ENCODE results near the gene MACROD2. TPM values are rescaled to one million over a fixed set of nuclear protein-coding genes. Genes with fewer than 3 reads are reported as not detected.

The MACROD2 gene
- polyA plus RNA-seq, 1 donor, result 2.7 TPM

DNA sequence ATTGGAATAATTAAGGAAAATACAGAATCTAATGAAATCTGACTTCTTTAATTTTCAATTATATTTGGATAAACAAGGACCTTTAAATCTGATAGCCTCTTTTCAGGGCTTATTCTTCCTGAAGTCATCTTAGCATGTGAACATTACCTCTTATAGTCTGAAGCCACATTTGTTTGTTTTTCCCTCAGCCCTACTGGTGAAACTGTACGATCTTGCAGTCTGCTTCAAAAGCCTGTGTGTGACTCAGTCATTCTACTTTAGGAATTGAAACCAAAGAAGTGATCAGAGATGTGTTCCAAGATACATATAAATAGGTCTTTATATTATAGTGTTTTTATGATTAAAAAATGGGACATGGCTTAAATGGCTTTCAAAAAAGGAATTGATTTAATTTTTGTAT, 67.5 kb downstream of the MACROD2 start:
- no peak for DNase-seq (ENCODE audit: low read depth)

GRCh38 chr20:14064333-14064732, 69.0 kb downstream of the MACROD2 start:
- no peak for DNase-seq (ENCODE audit: low read depth)

DNA sequence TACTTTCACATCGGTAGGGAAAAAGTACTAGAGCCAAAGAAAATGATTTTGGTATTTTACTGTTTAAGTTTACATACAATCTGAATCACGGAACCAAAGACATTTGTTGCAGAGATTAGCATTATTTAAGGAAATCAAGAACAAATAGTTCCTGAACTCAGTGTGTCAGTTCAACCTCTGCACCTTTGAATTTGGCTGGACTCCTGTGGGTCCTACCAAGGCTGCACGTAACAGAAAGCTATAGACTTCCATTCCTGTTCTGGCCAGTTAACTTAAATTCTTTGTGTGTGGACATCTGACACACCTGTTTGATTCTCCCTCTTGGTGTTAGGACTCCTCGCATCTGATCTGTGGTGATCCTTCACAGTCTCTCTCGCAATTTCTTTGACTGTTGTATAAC, 69.6 kb downstream of the MACROD2 start:
- DNase-seq (ENCODE audit: low read depth), result no peak

DNA sequence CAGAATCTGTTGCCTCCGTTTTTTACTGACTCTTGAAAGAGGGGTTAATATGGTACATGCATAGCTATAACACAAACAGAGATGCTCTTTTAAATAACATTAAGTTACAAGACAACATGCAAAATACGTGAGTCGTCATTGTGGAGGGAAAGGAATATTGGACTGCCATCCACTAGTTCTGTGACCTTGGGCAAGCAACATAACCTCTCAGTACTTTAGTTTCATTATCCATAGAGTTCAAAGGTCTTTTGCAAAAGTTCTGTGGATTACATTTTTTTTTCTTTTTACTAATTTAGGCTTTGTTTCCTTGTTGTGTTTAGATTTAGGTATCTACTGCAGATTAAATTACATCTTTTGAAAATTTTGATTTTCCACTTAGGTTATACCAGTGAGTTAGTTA, 70.5 kb downstream of the MACROD2 start:
- DNase-seq (ENCODE audit: low read depth), result no peak

DNA sequence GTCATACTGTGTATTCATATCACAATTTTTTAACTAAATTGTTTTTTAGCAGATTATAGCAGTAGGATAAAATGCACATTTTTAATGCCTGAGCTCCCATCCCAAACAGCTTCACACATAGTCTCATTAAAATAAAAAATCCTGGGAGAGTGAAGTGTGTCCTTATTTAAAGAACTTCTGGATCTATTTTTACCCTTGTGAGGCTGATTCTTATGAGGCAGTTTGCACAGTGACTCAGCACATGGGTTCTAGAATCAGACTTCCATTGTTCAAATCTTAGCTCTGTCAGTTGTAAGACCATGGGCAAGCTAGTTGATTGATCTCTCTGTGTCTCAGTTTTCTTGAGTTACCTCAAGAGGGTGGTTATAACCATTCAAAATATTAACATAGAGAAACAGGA, 72.3 kb downstream of the MACROD2 start:
- no peak for DNase-seq (ENCODE audit: low read depth)

GRCh38 chr20:14069796-14070195, 74.5 kb downstream of the MACROD2 start:
- no peak for DNase-seq (ENCODE audit: low read depth)

- DNase-seq (ENCODE audit: low read depth), result no peak
These were observed 98.3 kb downstream of the MACROD2 start for GRCh38 chr20:14093652-14094051.

- no peak for DNase-seq (ENCODE audit: low read depth)
These were observed 102.9 kb downstream of the MACROD2 start for GRCh38 chr20:14098261-14098660.

- no peak for DNase-seq (ENCODE audit: low read depth)
These were observed 118.1 kb downstream of the MACROD2 start for GRCh38 chr20:14113416-14113815.

DNA sequence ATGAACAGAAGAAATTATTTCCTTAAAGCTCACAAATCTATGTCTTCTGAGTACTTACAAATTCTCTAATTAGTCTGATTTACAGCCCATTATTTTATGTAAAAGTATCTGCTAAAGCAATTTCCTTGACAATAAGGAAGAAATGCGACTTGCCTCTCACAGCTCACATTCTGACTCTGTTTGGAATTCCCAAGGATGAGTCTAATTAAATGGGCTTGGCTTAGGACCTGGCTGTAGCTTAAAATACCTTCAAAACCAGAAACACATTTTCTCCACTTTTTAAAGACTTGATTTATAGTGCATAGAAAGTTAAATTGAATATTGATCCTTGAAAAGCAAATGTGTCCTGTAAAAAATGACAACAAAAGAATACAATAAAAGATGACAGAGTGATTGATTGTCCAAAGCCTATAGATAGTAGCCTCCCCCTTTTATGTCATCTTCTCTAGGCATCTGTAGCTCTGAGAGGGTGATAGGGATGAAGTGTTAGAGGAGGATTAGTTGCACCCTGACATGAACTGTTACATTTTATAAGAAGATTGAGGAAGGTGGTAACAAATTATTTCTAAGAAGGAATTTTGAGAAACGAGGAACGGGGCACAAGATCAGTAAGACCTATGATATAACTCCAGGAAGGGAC, 118.9 kb downstream of the MACROD2 start:
- no peak for DNase-seq (ENCODE audit: low read depth)

DNA sequence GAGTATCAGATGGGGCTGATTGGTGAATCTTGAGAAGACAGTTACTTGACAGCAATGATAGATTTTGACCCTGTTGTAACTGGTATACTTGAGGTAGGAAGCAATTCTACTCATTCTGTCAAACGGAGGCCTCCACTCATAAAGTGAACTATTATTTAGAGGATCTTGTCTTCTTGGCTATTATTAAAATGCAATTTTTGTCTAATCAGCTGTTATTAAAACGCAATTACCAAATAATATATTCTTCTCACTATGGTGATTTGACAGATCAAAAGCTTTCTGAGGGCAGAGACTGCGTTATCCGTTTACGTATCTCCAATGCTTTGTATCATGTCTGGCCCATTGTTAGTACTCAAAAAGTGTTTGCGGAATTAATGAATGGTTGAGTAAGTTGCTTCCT, 120.7 kb downstream of the MACROD2 start:
- no peak for DNase-seq (ENCODE audit: low read depth)

DNA sequence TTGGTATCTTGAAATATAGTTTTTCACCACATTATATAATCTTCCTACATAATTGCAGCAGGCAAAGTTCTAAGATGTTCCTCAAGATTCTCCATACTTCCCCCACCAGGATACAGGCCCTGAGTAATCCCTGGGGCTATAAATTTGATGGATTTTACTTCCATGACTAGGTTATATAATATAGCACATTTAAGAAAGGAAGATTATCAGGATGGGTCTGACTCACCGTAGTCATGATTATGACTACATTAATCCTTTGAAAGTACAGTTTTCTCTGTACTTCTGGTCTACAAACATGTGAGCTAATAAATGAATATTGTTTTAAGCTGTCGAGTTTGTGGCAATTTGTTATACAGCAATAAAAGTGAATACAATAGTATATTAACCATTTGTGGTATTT, 122.5 kb downstream of the MACROD2 start:
- no peak for DNase-seq (ENCODE audit: low read depth)

DNA sequence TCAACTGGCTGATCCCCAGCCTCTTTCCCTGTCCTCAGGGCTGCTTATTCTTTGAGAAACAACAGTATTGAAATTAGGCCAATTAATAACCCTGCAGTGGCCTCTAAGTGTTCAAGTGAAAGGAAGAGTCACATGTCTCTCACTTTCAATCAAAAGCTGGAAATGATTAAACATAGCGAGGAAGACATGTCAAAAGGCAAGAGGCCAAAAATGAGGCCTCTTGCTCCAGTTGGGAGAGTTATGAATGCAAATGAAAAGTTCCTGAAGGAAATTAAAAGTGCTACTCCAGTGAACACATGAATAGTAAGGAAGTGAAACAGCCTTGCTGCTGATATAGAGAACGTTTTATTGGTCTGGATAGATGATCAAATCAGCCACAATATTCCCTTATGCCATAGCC, 131.5 kb downstream of the MACROD2 start:
- DNase-seq (ENCODE audit: low read depth), result no peak

GRCh38 chr20:14127514-14128223, 132.4 kb downstream of the MACROD2 start:
- DNase-seq (ENCODE audit: low read depth), result no peak

- no peak for DNase-seq (ENCODE audit: low read depth)
These were observed 138.7 kb downstream of the MACROD2 start for GRCh38 chr20:14134004-14134403.

DNA sequence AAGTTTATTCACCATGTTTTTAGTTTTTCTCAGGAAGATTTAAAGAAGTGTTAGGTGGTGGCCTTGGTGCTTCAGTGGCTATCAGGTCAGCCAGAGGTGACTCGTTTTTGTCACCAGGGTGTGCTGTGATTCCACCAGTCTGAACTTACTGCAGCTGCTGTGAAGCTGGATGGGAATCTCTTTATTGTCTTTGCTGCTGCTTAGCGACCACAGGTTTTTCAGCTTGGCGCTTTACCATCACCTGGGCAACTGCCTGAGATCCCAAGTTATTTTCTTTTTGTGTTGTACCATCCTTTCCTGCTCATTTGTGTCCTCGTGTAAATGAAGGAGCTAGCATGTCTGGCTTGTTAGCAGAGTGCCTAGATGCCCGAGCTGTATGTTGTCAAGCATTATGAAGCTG, 146.9 kb downstream of the MACROD2 start:
- DNase-seq (ENCODE audit: low read depth), result peak; percentile 22

- no peak for DNase-seq (ENCODE audit: low read depth)
These were observed 147.8 kb downstream of the MACROD2 start for GRCh38 chr20:14142964-14143627.

DNA sequence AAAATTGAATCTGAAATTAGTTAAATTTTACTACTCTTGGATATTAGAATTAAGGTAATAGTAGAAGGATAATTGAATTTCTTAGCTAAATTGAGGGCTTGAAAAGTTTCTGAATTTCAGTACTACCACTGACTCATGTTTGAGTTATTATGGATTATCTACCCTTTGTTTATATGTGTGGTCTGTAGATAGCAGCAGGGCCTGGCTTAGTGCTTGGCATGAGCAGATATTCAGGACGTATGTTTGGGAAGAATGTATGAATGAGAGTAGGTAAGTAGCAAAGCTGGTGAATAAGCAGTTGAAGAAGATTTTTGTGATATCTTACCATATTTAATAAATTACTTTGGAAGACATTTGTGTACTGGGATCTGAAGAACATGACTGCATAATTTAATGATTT, 152.7 kb downstream of the MACROD2 start:
- DNase-seq (ENCODE audit: low read depth), result no peak

GRCh38 chr20:14155361-14155760, 160.0 kb downstream of the MACROD2 start:
- no peak for DNase-seq (ENCODE audit: low read depth)

- no peak for DNase-seq (ENCODE audit: low read depth)
These were observed 183.2 kb downstream of the MACROD2 start for GRCh38 chr20:14178528-14178927.

DNA sequence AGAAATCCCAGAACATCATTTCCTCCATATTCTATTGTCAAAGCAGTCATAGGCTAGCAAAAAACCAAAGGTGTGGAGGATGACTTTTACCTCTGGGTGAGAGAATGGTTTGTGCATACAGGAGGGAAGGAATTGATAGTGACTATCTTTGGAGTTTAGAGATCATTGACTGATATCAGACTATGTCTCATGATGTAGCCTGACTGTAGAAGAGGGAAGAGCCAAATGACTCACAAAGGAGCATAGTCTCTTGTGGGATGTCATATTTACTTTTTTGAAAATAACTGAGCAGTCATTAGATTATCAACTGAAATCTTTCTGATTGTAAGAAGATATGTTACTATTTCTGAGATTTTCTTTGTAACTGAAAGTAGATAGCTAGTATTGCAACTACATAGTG, 183.6 kb downstream of the MACROD2 start:
- no peak for DNase-seq (ENCODE audit: low read depth)

- peak; percentile 29 for DNase-seq (ENCODE audit: low read depth)
These were observed 194.6 kb downstream of the MACROD2 start for GRCh38 chr20:14189794-14190402.

DNA sequence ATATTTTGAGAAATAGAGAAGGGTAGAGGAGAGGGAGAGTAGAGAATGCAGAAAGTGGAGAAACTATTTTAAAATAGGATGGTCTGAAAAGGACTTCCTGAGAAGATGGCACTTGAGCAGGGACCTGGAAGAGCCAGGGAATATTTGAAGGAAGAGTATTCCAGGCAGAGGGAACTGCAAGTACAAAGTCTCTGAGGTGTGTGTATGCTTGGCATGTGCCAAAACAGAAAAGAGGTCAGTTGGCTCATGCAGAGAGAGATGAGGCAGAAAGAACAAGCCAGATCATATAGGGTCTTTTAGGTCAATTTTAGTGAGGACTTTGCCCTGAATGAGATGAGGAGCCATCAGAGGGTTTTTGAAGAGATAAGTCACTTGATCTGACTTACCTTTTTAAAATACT, 196.2 kb downstream of the MACROD2 start:
- DNase-seq (ENCODE audit: low read depth), result no peak
